DND-41 (cell line): ENCODE measurements around the gene IL10.
A peak's percentile ranks its signal among the peaks of the same experiment; 100 is the strongest.

ENCODE experiments used
- ATAC-seq: fragments of 200-7000 bp; cut with Tn5 transposase; 3 replicates; pipeline ENCODE4 v1.9.1; 2021; ENCODE audit warnings: low read depth; ENCODE audit not compliant: insufficient read depth
- DNase-seq: peaks from one replicate; pipeline ENCODE4 v3.0.0-alpha.2; 2020
- H2AFZ ChIP-seq: 2 replicates; pipeline ENCODE4 v1.6.0; 2012; ENCODE audit warnings: low read depth, low read length
- H3K27ac ChIP-seq: 2 replicates; pipeline ENCODE4 v1.5.1; 2012; ENCODE audit warnings: low read length, inconsistent platforms
- H3K27me3 ChIP-seq: fragments of 200-600 bp; sonication (generic); 2 replicates; pipeline ENCODE4 v1.6.0; 2012; ENCODE audit warnings: low read length, mild to moderate bottlenecking, inconsistent platforms; ENCODE audit not compliant: insufficient read depth, poor library complexity
- H3K36me3 ChIP-seq: 2 replicates; pipeline ENCODE4 v1.5.1; 2012; ENCODE audit warnings: low read length, inconsistent platforms; ENCODE audit not compliant: insufficient read depth
- H3K4me1 ChIP-seq: 2 replicates; pipeline ENCODE4 v1.5.1; 2012; ENCODE audit warnings: mild to moderate bottlenecking, low read length; ENCODE audit not compliant: insufficient read depth
- H3K4me2 ChIP-seq: 2 replicates; pipeline ENCODE4 v1.6.0; 2012; ENCODE audit warnings: mild to moderate bottlenecking, moderate library complexity, low read length, inconsistent platforms; ENCODE audit not compliant: insufficient read depth
- H3K4me3 ChIP-seq, 2 experiments: fragments of 200-600 bp in 1 of 2; shearing (Covaris generic) in 1 of 2; 2 replicates each; pipeline ENCODE4 v1.5.1; 2012 to 2016; ENCODE audit warnings: inconsistent platforms in 2 of 2, low read length in 2 of 2, mild to moderate bottlenecking in 2 of 2, low read depth in 1 of 2, moderate library complexity in 1 of 2
- H3K79me2 ChIP-seq: 2 replicates; pipeline ENCODE4 v1.6.0; 2012; ENCODE audit warnings: low read length, inconsistent platforms; ENCODE audit not compliant: insufficient read depth
- H3K9ac ChIP-seq: 2 replicates; pipeline ENCODE4 v1.6.0; 2012; ENCODE audit warnings: low read depth, mild to moderate bottlenecking, inconsistent platforms, low read length, moderate library complexity
- H3K9me3 ChIP-seq: 2 replicates; pipeline ENCODE4 v1.5.1; 2012; ENCODE audit warnings: low read length, moderate library complexity, mild to moderate bottlenecking, inconsistent platforms; ENCODE audit not compliant: insufficient read depth, severe bottlenecking
- H4K20me1 ChIP-seq: 2 replicates; pipeline ENCODE4 v1.6.0; 2012; ENCODE audit warnings: low read length; ENCODE audit not compliant: insufficient read depth
- CTCF ChIP-seq: IDR thresholded peaks from 2 replicates; pipeline ENCODE4 v1.5.1; 2012; ENCODE audit warnings: borderline replicate concordance, low read length, moderate library complexity, mild to moderate bottlenecking; ENCODE audit not compliant: poor library complexity, severe bottlenecking; ENCODE audit errors: extremely low read depth
- EZH2 ChIP-seq: IDR thresholded peaks from 3 replicates; pipeline ENCODE4 v1.6.1; 2012; ENCODE audit warnings: borderline replicate concordance, low read depth, mild to moderate bottlenecking, moderate library complexity, low read length, inconsistent platforms; ENCODE audit not compliant: severe bottlenecking

The IL10 gene

GRCh38 chr1:206787891-206788290 lies 15.6 kb upstream of the IL10 start:
- peak; percentile 20; the same call in 1 of the 3 replicates for ATAC-seq
- no peak overlapping the region for H3K9ac ChIP-seq

DNA sequence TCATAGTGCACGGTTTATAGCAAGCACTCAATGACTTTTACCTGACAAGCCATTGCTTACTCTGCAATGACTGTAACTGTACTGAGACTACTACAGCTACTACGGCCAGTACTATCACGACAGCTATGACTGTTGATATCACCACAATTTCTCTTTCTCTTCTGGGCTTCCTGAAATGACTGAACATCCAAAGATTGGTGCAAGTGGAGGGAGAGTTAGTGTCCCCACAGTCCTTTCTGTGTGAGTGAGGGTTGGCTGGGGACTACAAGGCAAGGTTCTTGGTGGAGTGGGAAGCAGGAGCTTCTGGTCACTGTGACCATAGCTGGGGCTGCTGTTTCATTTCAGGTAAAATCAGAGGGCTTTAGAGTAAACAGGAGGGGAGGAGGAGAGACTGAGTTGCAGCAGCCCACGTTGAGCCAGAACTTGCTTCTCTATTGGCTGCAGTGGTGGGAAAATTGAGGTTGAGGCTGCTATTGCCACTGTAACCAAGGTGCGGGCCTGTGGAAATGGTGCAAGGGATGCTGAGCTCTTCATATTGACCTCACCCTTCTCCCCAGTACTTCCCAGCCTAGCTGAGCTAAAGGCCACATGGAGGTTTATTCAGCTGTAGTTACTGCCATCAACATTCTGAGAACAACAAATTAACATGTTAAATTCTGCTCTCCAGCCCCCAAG lies 14.1 kb upstream of the IL10 start:
- DNase-seq (no peak), ATAC-seq (no peak)
- TF ChIP-seq EZH2 (no peak), CTCF (no peak)
- Histone ChIP-seq H3K4me1 (peaks cover 40% of the 10 kb centered on the region), H3K27ac (no peak overlapping the region), H3K9ac (no peak overlapping the region), H3K4me2 (no peak overlapping the region), H3K36me3 (no peaks in the 10 kb centered on the region), H3K4me3 (no peak overlapping the region), H2AFZ (no peak overlapping the region), H3K79me2 (no peaks in the 10 kb centered on the region), H4K20me1 (no peaks in the 10 kb centered on the region), H3K9me3 (no peaks in the 10 kb centered on the region), H3K27me3 (no peaks in the 10 kb centered on the region)

More at GRCh38 chr1:206787891-206788290, 15.6 kb upstream of the IL10 start:
- H3K27me3 ChIP-seq: no peaks in the 10 kb centered on the region
- no peak for TF ChIP-seq CTCF
- no peak for TF ChIP-seq EZH2
- no peaks in the 10 kb centered on the region for H3K9me3 ChIP-seq
- H3K79me2 ChIP-seq: no peaks in the 10 kb centered on the region
- H3K4me1 ChIP-seq: peaks cover 41% of the 10 kb centered on the region
- no peak for DNase-seq
- H3K27ac ChIP-seq: no peak overlapping the region
- H2AFZ ChIP-seq: no peak overlapping the region
- H3K4me2 ChIP-seq: no peak overlapping the region
- H3K36me3 ChIP-seq: no peaks in the 10 kb centered on the region
- H3K4me3 ChIP-seq: no peak overlapping the region
- no peaks in the 10 kb centered on the region for H4K20me1 ChIP-seq

DNA sequence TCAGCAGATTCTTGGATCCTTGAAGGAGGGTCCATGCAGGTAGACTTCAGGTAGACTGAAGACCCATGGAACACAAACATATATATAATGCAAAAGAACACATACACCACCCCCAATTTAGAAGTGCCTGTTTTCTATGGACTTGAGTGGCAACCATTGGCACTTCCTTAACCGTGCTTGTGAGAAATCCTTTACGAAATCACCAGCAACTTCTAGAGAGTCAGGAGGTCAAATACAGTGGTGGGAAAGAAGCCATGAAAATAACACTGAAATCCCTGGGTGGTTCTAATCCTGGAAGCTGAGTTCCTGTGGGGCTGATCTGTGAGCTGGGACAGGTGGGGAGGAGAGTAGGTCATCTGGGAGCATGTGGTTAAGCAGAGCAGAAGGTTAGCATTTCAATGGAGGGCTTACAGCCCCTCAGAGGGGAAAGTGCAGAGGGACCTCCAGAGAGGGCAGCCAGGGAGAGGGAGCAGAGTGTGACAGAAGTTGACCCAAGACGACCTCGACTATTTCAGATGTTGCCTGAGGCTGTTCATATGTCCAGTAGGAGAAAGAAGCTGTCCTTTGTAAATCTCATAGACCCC lies 13.0 kb upstream of the IL10 start:
- TF ChIP-seq EZH2 (no peak), CTCF (no peak)
- DNase-seq (no peak), ATAC-seq (no peak)
- Histone ChIP-seq H3K27me3 (no peaks in the 10 kb centered on the region), H3K36me3 (no peaks in the 10 kb centered on the region), H4K20me1 (no peaks in the 10 kb centered on the region), H3K27ac (no peak overlapping the region), H3K4me2 (no peak overlapping the region), H3K9me3 (no peaks in the 10 kb centered on the region), H3K4me1 (peaks cover 45% of the 10 kb centered on the region), H3K79me2 (no peaks in the 10 kb centered on the region), H2AFZ (no peak overlapping the region), H3K4me3 (no peak overlapping the region), H3K9ac (no peak overlapping the region)
